Measurements from ENCODE around the gene U2AF1L4.

DNA sequence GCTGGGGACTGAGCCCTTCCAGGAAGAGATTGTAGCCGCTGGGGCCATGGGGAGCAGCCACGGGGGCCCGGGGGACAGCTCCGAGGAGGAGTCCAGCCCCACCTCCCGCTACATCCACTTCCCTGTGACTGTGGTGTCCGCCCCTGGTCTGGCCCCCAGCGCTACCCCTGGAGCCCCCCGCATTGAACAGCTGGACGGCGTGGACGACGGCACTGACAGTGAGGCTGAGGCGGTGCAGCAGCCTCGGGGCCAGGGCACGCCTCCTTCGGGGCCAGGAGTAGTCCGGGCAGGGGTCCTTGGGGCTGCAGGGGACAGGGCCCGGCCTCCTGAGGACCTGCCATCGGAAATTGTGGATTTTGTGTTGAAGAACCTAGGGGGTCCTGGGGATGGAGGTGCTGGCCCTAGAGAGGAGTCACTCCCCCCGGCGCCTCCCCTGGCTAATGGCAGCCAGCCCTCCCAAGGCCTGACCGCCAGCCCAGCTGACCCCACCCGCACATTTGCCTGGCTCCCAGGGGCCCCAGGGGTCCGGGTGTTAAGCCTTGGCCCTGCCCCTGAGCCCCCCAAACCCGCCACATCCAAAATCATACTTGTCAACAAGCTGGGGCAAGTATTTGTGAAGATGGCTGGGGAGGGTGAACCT lies 12.6 kb downstream of the U2AF1L4 start:
- TF ChIP-seq, protein P1, sequence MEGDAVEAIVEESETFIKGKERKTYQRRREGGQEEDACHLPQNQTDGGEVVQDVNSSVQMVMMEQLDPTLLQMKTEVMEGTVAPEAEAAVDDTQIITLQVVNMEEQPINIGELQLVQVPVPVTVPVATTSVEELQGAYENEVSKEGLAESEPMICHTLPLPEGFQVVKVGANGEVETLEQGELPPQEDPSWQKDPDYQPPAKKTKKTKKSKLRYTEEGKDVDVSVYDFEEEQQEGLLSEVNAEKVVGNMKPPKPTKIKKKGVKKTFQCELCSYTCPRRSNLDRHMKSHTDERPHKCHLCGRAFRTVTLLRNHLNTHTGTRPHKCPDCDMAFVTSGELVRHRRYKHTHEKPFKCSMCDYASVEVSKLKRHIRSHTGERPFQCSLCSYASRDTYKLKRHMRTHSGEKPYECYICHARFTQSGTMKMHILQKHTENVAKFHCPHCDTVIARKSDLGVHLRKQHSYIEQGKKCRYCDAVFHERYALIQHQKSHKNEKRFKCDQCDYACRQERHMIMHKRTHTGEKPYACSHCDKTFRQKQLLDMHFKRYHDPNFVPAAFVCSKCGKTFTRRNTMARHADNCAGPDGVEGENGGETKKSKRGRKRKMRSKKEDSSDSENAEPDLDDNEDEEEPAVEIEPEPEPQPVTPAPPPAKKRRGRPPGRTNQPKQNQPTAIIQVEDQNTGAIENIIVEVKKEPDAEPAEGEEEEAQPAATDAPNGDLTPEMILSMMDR (IDR thresholded peaks at IDR 0.05) = no peak
- no peak for TF ChIP-seq POLR2A (IDR thresholded peaks at IDR 0.05)
